Renal pelvis (tissue), 4 donors: ENCODE results near the gene RPS19. TPM values are rescaled to one million over a fixed set of nuclear protein-coding genes. Genes with fewer than 3 reads are reported as not detected.

ENCODE experiments used
- DNase-seq: peaks from one replicate; pipeline ENCODE4 v3.0.0-alpha.2; 2013
- polyA plus RNA-seq, 3 donors: library from polyadenylated mRNA; unstranded; fragments of 120-200 nt; gene quantifications; one replicate each; pipeline ENCODE4 v1.2.1, GENCODE V29; 2013; ENCODE audit not compliant: insufficient read length in 3 of 3

The RPS19 gene
- polyA plus RNA-seq, 3 donors = 1,296 to 1,888 (median 1,672) TPM

DNA sequence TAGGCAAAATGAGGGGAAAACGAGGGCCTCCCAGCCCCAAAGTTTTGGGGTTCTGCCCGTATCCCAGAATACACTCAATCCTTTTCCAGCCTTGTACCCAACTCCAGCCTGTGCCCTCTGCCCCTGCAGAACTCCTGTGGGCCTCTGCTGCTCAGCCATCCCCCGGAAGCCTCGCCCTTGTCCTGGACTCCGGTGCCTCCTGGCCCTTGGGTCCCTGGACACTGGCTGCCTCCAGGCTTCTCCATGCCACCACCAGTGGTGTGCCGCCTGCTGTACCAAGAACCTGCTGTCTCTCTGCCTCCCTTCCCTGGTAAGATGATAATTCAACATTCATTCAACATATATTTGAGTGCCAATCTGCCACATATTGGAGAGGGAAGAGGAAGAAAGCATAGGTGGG is 11.4 kb upstream of the RPS19 start:
- no peak for DNase-seq

DNA sequence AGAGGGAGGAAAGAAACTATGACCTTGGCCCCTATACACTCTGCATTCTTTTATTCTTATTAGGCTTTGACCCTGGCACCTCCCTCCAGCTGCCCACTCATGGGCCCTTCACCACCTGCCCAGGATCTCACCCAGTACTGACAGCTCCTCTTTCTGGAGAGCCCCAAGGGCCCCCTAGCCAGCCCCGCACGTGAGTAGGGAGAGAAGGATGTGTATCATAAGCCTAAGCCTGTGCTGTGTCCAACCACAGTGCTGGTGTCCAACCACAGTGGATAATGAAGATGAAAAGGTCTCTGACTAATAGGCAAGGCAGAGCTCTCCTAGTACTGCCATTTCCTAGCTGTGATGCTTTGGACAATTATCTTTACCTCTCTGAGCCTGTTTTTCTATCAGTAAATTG is 11.0 kb upstream of the RPS19 start:
- no peak for DNase-seq

DNA sequence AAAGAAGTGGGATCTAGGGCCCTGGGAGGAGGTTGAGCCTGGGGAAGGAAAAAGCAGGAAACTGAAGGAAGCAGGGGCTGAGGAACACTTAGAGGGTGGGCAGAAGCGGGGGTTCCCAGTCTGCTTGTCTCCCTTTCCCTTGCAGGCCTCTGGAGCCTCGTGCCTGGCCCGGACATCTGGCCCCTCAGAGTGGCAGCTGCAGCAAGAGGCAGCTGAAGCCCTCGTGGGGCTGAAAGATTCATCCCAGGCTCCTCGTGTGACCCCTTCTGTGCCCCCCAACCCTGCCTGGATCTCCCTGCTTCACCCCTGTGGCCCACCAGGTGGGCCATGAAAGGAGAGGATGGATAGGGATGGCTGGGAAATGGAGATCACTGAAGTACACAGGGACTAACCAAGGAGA is 9.7 kb upstream of the RPS19 start:
- DNase-seq = no peak

DNA sequence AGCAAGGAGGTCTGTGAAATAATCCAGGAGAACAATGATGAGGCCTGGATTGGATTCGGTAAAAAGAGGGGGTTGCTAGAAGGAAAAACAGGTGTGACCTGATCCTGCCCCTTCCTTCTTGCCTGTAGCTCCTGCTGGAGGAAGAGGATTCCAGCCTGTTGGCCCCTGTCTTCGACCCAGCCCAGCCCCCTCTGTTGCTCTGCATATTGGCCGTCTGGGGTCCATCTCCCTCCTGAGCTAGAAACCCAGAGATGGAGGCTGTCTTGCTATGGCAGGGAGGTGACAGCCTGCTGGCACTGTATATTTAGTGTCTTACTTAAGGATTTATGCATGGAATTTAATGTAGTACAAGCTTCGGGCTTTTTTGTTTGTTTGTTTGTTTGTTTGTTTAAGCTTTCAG is 8.6 kb upstream of the RPS19 start:
- no peak for DNase-seq

DNA sequence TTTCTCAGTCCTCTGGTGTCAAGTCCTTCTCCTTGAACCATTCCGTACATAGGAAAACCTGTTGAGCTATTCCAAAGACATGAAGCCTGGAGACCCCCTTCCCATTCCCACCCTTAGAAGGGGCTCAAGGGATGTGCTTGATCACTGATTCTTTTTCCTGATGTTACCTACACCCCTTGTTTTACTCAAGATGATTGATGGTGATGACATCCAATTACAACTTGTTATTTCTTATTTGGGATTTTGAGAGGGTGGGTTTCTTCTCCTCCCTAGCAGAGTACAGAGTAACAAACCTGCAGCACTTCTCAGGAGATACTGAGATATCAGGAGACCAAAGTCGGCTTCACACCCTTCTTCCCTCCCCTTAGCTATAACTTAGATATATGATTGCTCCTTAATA is 6.7 kb upstream of the RPS19 start:
- no peak for DNase-seq

DNA sequence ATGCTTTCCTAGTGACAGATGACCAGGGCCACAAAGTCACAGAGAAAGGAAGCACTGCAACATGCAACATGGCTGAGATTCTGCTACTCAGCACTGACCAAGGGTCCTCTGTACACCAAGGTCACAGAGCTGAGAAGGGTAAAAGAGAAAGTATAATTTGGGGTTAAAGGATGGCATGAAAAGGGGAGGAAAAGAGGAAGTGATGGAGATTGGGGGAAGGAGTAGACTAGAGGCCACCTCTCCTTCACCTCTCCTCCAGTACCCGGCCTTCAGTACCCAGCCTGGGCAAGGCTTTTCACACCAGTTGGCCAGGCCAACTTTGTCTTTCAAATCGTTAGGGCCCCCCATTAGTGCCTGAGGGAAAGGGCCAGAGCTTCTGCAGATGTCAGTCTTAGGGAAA is 6.3 kb upstream of the RPS19 start:
- DNase-seq = no peak

DNA sequence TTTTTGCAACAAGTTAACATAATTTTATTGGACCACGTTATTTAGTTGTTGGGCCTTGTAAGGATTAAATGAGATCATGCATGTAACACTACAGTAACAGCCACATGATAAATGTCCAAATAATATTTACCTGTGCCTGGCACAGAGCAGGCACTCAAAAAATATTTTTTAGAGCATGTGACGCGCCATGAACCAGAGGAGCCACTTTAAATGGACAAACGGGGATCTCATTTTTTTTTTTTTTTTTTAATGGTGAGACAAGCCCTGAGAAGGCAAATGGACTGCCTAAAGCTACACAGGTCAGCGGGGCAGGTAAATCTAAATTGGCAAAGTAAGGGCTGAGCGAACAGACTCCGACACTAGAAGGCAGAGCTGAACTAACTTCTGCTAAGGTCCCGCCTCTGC is 840 bp upstream of the RPS19 start:
- DNase-seq = no peak

DNA sequence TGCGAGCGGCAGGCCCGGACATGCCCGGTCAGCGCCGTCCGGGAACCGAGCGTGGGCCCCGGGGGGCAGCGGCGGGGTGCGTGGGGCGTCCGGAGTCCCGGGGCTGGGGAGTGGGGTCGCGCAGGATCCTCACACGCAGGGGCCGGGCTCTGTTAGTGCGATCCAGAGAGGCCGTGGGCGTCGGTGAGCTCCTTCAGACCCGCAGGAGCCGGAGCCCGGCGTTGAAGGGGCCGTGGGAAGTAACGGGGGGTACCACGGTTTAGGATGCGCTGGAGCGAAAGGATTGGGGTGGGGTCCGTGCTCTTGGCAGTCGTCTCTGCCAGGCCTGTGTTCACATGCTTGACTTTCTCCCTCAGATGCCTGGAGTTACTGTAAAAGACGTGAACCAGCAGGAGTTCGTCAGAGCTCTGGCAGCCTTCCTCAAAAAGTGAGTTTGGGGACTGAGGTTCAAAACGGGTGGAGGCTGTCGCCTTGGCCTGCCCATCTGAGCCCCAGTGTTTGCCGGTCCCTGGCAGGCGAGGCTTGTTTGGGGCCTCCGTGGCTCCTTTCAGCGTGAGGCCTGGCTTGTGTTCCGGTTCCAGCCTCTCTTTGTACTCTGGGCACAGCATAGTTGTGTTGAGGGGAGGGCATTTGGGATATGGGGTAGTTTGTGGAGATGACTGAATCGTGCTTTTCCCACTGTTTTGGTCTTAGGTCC is 512 bp downstream of the RPS19 start:
- no peak for DNase-seq

DNA sequence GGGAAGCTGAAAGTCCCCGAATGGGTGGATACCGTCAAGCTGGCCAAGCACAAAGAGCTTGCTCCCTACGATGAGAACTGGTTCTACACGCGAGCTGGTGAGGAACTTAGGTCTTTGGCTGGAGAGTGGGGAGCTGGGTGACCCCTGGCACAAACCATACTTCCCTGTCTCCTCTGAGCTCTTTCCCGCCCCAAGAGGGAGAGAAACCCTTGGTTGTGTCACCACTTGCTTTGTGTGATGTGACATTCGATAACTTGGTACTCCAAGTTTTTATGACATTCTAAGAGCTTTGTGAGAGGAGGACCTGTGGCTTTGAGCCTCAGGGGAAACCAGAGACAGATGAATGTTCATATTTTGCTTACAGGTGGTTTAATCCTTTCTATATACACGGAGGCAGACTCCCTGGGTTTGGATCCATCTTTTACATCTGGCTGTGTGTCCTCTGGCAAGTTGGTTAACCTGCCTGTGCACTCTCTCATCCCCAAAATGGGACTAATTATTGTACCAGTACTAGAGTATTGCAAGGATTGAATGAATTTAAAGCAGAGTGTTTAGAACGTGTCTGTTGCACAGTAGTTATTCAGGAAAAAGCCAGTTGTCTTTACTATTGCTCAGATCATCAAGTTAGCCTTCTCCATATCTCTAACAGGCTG is 1.2 kb downstream of the RPS19 start:
- no peak for DNase-seq

DNA sequence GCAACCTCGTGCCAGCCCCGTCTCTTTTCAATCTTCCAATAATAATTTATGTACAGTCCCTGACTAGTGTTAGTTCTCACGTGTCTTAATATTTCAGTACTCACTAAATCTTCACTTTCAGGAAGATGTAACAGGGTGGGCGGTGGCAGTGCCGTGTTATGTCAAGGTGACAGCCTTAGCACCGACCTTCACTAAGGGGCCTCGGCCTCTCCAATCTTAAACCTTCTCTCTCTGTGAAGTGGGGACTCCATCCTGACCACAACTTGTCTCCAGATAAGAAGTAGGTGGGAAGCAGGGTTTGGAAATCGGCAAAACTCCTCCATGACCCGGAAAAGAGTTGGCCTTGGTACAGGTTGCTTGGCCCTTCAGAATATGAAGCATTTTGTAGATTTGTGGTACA is 1.8 kb downstream of the RPS19 start:
- no peak for DNase-seq

DNA sequence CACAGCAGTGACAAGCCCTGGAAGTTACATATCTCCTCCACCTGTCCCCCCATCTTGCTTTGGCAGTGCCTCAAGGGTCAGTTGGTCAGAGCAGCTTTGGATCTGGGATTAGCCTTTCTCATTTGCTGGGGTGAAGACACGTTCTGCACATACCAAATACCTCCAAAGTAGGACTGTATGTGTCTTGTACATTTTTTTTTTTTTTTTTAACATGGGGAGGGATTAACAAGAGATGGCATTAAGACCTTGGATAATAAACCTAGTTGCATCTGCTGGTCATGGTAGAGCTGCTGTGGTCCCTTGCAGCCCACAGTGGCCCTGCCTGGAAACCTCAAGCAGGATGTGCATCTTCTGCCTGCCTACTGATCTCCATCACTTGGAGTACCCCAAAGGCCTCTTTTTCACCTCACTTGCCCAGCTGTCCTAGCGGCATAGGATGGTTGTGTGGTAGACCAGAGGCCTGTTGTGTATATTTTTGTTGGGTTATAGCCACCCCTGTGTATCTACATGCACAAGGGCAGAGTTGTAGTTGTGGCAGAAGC is 2.5 kb downstream of the RPS19 start:
- DNase-seq = no peak

DNA sequence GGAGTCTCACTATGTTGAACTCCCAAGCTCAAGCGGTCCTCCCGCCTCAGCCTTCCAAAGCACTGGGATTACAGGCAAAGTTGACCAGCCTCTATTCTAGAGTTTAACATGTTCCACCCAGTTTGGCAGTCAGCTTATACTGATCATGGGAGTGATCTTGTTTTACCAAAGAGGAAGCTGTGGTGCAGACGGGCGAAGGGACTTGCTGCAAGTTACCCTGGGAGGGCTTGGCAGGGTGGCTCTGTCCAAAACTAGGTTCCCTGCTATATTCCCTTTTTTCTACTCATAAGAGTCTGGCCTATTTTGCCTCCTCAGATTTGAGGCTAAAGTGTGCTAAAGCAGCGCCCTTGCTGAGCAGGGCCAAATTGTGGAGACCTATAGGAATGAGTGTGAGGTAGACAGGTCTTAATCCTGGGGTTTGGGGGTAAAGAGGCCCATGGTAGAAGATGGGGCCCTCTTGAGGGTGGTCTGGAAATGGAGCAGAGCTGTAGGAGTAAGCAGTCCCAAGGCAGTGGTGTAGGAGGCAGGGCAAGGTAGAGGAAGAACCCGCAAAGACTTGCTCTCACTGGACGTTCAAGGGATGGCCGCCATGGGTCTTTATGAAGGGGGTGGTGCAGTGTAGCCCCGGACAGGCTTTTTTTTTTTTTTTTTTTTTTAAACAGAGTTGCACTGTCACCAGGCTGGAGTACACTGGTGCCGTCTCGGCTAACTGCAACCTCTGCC is 3.3 kb downstream of the RPS19 start:
- no peak for DNase-seq

DNA sequence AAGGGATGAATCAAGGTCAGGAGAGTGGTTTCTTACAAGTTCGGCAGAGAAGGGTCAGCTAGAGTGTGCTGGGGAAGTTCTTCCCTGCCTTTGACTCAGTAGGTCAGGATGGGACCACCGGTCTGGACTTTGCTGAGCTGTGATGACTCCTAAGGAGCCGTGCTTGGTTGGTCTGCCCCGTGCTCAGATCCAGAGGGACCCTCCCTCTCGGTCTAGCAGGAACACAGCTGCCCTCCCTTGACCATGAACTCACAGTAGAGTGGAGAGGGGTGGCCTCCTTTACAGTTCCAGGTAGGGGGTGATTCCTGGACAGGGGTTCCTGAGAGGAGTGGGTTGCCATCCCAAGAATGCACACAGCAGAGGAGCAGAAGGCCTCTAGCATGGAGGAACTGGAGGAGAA is 4.3 kb downstream of the RPS19 start:
- no peak for DNase-seq

DNA sequence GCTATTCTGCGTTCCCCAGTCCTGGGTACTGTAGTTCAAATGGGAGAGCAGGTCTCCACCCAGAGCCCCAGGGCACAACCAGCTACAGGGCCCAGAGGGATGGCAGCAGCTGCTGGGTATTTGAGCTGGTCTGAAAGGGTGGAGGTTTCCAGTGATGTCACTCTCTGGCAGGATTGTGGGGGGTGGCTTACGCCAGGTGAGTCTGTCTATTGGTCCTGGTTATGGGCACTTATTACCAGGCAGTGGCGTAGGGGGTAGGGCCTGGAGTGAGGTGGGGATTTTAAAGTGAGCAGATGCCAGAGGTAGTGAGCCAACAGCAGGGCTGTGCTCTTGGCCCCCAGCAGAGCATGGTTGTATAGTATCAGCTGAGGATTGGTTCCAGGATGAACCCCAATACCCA is 6.2 kb downstream of the RPS19 start:
- DNase-seq = no peak

DNA sequence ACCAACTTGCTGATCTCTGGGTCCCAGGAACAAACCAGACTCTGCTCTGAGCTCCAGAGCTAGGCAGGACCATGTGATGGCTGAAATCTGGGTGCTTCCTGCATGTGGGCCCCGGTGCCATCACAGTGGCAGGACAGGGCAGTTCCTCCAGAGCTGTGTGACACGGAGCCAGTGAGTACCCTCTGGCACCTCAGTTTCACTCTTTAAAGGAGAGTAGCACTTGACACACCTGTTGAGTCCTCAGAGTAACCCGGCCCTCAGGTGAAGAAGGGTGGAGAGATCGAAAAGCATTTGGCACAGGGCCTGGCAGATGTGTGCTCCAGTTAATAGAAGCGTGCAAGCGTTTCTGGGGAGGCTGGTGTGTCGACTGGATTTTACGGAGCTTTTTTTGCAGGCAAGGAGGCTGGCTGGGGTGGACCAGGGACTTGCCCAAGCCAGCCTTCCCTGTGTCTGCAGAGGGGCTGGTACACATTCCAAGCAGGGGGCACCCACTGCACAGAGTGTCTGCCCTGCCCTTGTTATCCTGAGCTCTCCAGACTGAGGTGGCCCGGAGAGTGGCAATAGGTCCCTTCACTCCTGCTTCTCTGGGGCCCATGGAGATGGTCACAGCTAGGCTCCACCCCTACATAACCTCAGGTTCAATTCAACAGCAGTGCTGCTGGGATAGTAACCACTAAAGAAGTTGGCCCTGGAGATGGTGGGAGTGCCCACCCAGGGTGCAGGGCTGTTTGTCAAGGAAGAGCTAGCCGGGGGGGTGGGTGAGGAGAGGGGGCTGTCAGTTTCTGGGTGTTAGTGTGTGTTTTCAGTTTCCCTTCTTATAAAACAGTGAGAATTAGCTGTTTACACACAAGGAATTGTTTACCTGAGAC is 8.3 kb downstream of the RPS19 start:
- no peak for DNase-seq

DNA sequence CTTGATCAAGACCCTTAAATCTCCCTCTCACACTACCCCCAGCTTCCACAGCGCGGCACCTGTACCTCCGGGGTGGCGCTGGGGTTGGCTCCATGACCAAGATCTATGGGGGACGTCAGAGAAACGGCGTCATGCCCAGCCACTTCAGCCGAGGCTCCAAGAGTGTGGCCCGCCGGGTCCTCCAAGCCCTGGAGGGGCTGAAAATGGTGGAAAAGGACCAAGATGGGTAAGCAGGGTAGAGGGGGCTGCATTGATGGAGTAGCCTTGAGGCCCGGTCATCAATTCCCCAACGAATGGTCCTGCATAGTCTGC is 8.9 kb downstream of the RPS19 start:
- no peak for DNase-seq

DNA sequence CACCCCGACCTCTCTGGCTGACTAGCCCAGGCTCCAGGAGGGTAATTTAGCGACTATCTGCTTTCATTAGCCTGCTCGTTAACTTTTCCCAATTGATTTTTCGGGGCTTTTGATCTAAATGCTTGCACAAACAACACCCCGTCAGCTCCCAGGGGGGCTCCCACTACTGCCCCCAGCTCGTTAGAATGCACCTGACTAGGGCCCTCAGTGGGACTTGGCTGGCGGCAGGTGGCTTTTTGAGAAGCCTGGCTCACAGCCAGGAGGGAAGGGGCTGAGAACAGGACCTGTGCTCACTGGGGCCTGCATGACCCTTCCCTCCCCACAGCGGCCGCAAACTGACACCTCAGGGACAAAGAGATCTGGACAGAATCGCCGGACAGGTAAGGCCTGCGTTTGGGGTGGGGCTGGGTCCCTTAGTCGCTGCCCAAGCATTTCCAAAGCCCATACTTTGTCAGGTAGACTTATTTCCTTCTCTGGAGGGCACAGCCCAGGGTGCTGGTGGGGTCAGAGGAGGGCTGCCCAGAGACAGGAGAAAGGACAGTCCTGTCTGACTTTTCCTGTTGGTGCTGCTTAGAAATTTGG is 9.4 kb downstream of the RPS19 start:
- no peak for DNase-seq

DNA sequence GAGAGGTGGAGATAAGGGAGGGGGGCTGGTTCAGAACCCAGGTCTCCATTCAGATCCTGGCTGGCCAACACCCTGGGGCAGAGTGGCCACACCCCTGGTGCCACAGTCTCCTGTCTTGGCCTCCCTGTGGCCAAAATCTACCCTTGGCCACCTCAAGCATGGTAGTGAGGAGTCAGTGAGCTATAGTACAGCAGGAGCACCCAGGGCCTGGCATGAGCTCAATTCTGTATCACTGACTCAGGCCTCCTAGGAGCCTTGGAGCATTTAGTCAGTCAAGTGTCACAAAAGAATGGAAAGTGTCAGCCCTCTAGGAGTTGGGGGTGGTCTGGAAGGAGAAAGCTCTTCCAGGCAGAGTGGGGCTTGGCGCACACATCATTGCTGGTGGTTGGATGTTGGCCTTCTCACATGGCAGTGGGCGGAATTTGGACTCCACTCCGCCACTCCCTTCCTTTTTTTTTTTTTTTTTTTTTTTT is 10.4 kb downstream of the RPS19 start:
- DNase-seq = no peak

DNA sequence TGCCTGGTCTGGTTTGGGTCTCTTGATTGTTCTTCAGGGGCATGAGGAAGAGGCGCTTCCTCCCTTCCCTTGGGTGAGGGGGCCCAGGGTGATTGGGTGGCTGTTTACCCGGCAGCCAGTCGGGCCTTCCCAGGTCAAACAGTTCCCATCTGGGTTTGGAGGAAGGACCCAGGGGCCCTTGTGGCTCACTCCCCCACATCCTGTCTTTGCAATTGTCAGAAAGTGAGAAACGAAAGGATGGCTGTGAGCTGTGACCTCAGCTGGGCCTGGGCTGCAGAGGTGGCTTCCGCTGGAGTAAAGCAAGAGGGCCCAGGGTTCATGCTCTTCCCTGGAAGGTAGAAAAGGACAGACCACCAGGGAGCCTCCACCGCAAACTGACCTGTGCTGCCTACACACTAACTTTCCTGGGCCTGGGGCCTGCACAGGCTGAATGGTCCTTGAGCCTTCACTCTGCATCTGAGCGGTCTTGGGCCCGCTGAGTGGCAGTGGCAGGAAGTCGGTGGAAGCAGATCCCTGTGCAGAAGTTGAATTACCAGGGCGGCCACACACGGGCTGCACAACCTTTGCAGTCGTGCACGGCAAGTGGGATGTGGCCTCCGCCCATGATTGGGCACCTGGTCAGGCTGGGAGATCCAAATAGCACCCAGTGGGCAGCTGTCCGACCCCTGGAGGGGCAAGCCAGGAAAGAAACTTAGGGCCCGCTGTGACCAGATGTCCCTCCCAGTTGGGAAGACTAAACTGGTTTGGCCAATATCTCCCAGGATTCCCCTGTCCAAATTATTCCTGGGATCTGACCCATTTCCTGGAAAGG is 11.7 kb downstream of the RPS19 start:
- no peak for DNase-seq

DNA sequence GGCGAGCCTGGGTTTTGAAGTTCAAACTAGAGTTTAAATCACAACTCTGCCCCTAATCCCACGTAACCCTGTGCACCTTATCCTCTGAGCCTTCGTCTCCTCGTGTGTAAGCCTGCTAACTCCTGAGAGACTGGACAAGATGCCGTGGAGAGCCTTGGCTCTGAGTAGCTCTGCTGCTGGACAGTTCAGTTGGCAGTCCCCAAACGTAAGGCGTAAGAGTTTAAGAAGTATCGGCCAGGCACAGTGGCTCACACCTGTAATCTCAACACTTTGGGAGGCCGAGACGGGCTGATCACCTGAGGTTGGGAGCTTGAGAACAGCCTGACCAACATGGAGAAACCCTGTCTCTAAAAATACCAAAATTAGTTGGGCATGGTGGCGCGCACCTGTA is 12.3 kb downstream of the RPS19 start:
- no peak for DNase-seq
